K562 (cell line): ENCODE measurements around the gene SESN3. TPM values are rescaled to one million over a fixed set of nuclear protein-coding genes. Genes with fewer than 3 reads are reported as not detected.

Source experiments
- ATAC-seq: fragments of 200-7000 bp; cut with Tn5 transposase; 3 replicates; pipeline ENCODE4 v1.9.1; 2020; ENCODE audit warnings: moderate library complexity
- BruUV-seq: library from RNA; stranded (reverse); fragments of 400-500 nt; replicated peaks from 2 replicates; lab custom pipeline; 2021; lab: Mats Ljungman, UMichigan
- CTCF ChIA-PET: fragments of 300-600 bp; formaldehyde crosslinking; extraction: SDS; loops from one replicate; lab custom pipeline; 2021; ENCODE audit warnings: low intra/inter-chr PET ratio; lab: Yijun Ruan, JAX
- POLR2A ChIA-PET: fragments of 300-600, 350-650 bp; sonication (Branson Sonifier 250); formaldehyde crosslinking; extraction: SDS; loops from one replicate; lab custom pipeline; 2021; ENCODE audit warnings: antibody characterized with exemption, inconsistent platforms; lab: Yijun Ruan, JAX
- DNase-seq, 4 experiments: peaks; one replicate each; pipeline versions ENCODE4 v3.0.0 to v3.0.0-alpha.2; 2011 to 2018; ENCODE audit warnings: low spot score in 3 of 4, mixed read lengths in 3 of 4; ENCODE audit errors: extremely low read depth in 1 of 4
- FAIRE-seq: peaks from 2 replicates; lab custom pipeline; 2011; peaks lifted over from hg19 to GRCh38; lab: Jason Lieb, UNC
- H2AFZ ChIP-seq: 2 replicates; pipeline ENCODE4 v1.6.0; 2011; ENCODE audit warnings: low read depth, low read length, control low read depth, inconsistent platforms
- H3K27ac ChIP-seq: fragments of 200-600 bp; 3 replicates; pipeline ENCODE4 v1.8.0; 2011; ENCODE audit warnings: low read depth, mild to moderate bottlenecking, control low read depth, inconsistent platforms, low read length, moderate library complexity, mixed read lengths; ENCODE audit errors: extremely low read depth
- H3K27me3 ChIP-seq, 2 experiments: fragments of 300-600 bp in 1 of 2; 2 replicates in 1 of 2; 3 replicates in 1 of 2; pipeline versions ENCODE4 v1.6.0 to v1.8.0; 2011; ENCODE audit warnings: inconsistent platforms in 2 of 2, low read length in 2 of 2, mild to moderate bottlenecking in 1 of 2, mixed read lengths in 1 of 2, moderate library complexity in 1 of 2; ENCODE audit not compliant: control insufficient read depth in 2 of 2, insufficient read depth in 2 of 2
- H3K36me3 ChIP-seq: fragments of 300-600 bp; 3 replicates; pipeline ENCODE4 v1.8.0; 2011; ENCODE audit warnings: mild to moderate bottlenecking, low read length, inconsistent platforms; ENCODE audit not compliant: control insufficient read depth, insufficient read depth
- H3K4me1 ChIP-seq, 2 experiments: fragments of 200-600 bp in 1 of 2; replicated peaks in 1 of 2; 2 replicates in 1 of 2; 3 replicates in 1 of 2; pipeline versions ENCODE4 v1.5.1 to v1.8.0; 2011; ENCODE audit warnings: inconsistent platforms in 2 of 2, low read length in 2 of 2, mild to moderate bottlenecking in 1 of 2, mixed read lengths in 1 of 2, moderate library complexity in 1 of 2; ENCODE audit not compliant: control insufficient read depth in 2 of 2, insufficient read depth in 2 of 2
- H3K4me2 ChIP-seq: 2 replicates; pipeline ENCODE4 v1.6.1; 2011; ENCODE audit warnings: low read length, control low read depth, inconsistent platforms, mixed read lengths; ENCODE audit not compliant: insufficient read depth
- H3K4me3 ChIP-seq: fragments of 200-600 bp; sonication (generic), shearing (Covaris generic); 2 replicates; pipeline ENCODE4 v1.5.1; 2016; ENCODE audit warnings: control low read depth, inconsistent platforms
- H3K79me2 ChIP-seq: fragments of 200-600 bp; 3 replicates; pipeline ENCODE4 v1.8.0; 2011; ENCODE audit warnings: low read length, inconsistent platforms; ENCODE audit not compliant: control insufficient read depth, insufficient read depth
- H3K9ac ChIP-seq, 2 experiments: 2 replicates each; pipeline versions ENCODE4 v1.6.0 to v1.6.1; 2011; ENCODE audit warnings: low read depth in 2 of 2, low read length in 2 of 2, control low read depth in 1 of 2, inconsistent platforms in 1 of 2, mild to moderate bottlenecking in 1 of 2, mixed read lengths in 1 of 2; ENCODE audit not compliant: insufficient read depth in 1 of 2
- H3K9me1 ChIP-seq: one replicate; pipeline ENCODE4 v1.6.0; 2011; ENCODE audit warnings: inconsistent platforms, mild to moderate bottlenecking, low read length, moderate library complexity; ENCODE audit not compliant: control insufficient read depth, insufficient read depth
- H3K9me3 ChIP-seq: replicated peaks from 2 replicates; pipeline ENCODE4 v1.5.1; 2011; ENCODE audit warnings: low read depth, low read length, inconsistent platforms; ENCODE audit not compliant: control insufficient read depth, insufficient read depth
- H4K20me1 ChIP-seq: replicated peaks from 2 replicates; pipeline ENCODE4 v1.6.1; 2011; ENCODE audit warnings: low read length, inconsistent platforms, mixed read lengths; ENCODE audit not compliant: control insufficient read depth, insufficient read depth
- ARID1B ChIP-seq: fragments of 450-650 bp; IDR thresholded peaks from 2 replicates; pipeline ENCODE4 v1.6.1; 2016; ENCODE audit warnings: antibody characterized with exemption, mild to moderate bottlenecking, inconsistent platforms
- CCNT2 ChIP-seq: IDR thresholded peaks from 2 replicates; pipeline ENCODE4 v1.6.1; 2011; ENCODE audit warnings: borderline replicate concordance, low read depth, mild to moderate bottlenecking, moderate library complexity, mixed read lengths, low read length; ENCODE audit not compliant: insufficient read length; ENCODE audit errors: extremely low read depth
- DDX20 ChIP-seq: fragments of 450-650 bp; IDR thresholded peaks from 2 replicates; pipeline ENCODE4 v1.6.1; 2016; ENCODE audit warnings: missing genetic modification characterization, low read depth, mild to moderate bottlenecking, missing compliant biosample characterization, moderate library complexity
- EZH2 ChIP-seq: IDR thresholded peaks from 2 replicates; pipeline ENCODE4 v1.6.1; 2012; ENCODE audit warnings: low read depth, mild to moderate bottlenecking, inconsistent platforms, low read length, borderline replicate concordance
- KHSRP ChIP-seq: fragments of 450-650 bp; IDR thresholded peaks from 2 replicates; pipeline ENCODE4 v1.6.1; 2017
- PBX2 ChIP-seq, 2 experiments: IDR thresholded peaks in 1 of 2; conservative IDR thresholded peaks in 1 of 2; 2 replicates each; pipeline ENCODE4 v1.6.1; 2016; ENCODE audit warnings: low read depth in 2 of 2, mild to moderate bottlenecking in 1 of 2, missing compliant biosample characterization in 1 of 2, missing genetic modification characterization in 1 of 2, moderate library complexity in 1 of 2
- PHF21A ChIP-seq: fragments of 450-650 bp; IDR thresholded peaks from 2 replicates; pipeline ENCODE4 v1.6.1; 2017; ENCODE audit warnings: low read depth, borderline replicate concordance
- RNF2 ChIP-seq: sonication (generic); IDR thresholded peaks from 2 replicates; pipeline ENCODE4 v1.6.1; 2016
- SRSF9 ChIP-seq: fragments of 200-400 bp; formaldehyde crosslinking; IDR thresholded peaks from 2 replicates; pipeline ENCODE4 v1.6.1; 2017; ENCODE audit warnings: low read depth, low read length, borderline replicate concordance
- TCF7 ChIP-seq: sonication (generic); IDR thresholded peaks from 2 replicates; pipeline ENCODE4 v1.6.1; 2016; ENCODE audit warnings: antibody characterized with exemption, borderline replicate concordance
- ZNF324 ChIP-seq: fragments of 250-450 bp; sonication (Bioruptor Pico); IDR thresholded peaks from 2 replicates; pipeline ENCODE4 v1.4.0; 2020; ENCODE audit warnings: mild to moderate bottlenecking
- WGBS: fragments of 100-300 bp; shearing (Covaris generic); methylation state at CpG from one replicate; pipeline ENCODE4 v1.1.6; 2016; ENCODE audit warnings: low coverage, mixed read lengths; ENCODE audit not compliant: insufficient coverage; ENCODE audit errors: missing lambda C conversion rate; 5-methylcytosine and 5-hydroxymethylcytosine counted together
- in situ Hi-C: fragments of 300-500 bp; cut with MboI; formaldehyde crosslinking; loops from 4 replicates; pipeline ENCODE4 v1.15.0; 2018; ENCODE audit warnings: inconsistent platforms, mixed read lengths
- intact Hi-C: fragments of 100-400 bp; cut with micrococcal nuclease; formaldehyde crosslinking; loops from 2 replicates; pipeline ENCODE4 v1.14.2; 2022
- polyA plus RNA-seq, 8 experiments: library from polyadenylated mRNA; depleted of rRNA in 4 of 8; stranded (reverse) in 5 of 8; unstranded in 3 of 8; fragments of >200 nt; fragmentation: Nextera tagmentation in 2 of 8; fragmentation: Illumina TruSeq in 1 of 8; extraction: Ambion mirVana in 2 of 8; extraction: Trizol in 1 of 8; gene quantifications; 2 replicates each; pipeline versions ENCODE4 v1.2.1 to v1.2.3, GENCODE V29; 2011 to 2014; ENCODE audit warnings: inconsistent platforms in 1 of 8, missing spikeins in 1 of 8
- total RNA-seq, 7 experiments: library from RNA; depleted of rRNA in 6 of 7; stranded (reverse); fragments of >200 nt in 6 of 7; fragmentation: Illumina TruSeq in 2 of 7; extraction: Trizol in 2 of 7; gene quantifications; 2 replicates each; pipeline versions ENCODE4 v1.2.1 to v1.2.3, GENCODE V29; 2011 to 2021; ENCODE audit warnings: low replicate concordance in 1 of 7
- TF ChIP-seq, protein P1 (sequence below): fragments of 250-450 bp; sonication (Bioruptor Pico); IDR thresholded peaks from 2 replicates; pipeline ENCODE4 v1.8.0; 2022; ENCODE audit warnings: inconsistent platforms

The SESN3 gene
- total and polyA plus RNA-seq, 9 of the 15 experiments (the other 6 are each of a cell fraction or from before 2014, with no cell fraction given): 0.44 to 2.6 (median 1.5) TPM

DNA sequence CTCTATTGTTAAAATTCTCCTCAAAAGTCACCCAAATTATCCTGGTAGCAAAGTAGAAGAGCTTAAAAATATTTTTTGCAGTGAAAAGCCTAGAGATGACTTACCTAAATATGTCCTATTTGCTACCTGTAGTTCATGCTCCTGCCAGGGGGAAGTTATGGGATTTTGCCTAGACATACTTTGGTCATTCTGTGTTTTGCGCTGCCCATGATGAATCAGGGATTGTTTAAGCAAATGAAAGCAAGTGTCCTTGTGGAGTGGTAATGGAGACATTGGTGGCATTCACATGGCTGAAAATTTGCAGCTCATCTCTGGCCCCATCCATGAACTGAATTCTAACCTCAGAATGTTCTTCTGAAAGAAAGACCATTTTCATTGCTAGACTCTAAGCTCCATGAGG lies 14.6 kb upstream of the SESN3 start:
- Histone ChIP-seq H3K9me3 (no peaks in the 10 kb centered on the region), H3K27ac (no peak overlapping the region)
- no peak for TF ChIP-seq EZH2
- TF ChIP-seq CCNT2: no peak
- no peak for TF ChIP-seq TCF7
- TF ChIP-seq ZNF324 (CRISPR knock-in tag): no peak
- TF ChIP-seq, all 486 proteins: peak for 0
- H3K4me2 ChIP-seq: no peak overlapping the region
- H4K20me1 ChIP-seq: no peaks in the 10 kb centered on the region
- ChIA-PET POLR2A (interaction anchor here (0.8 to 1.3 kb wide), 2 partner anchors 10 to 14 kb away, joined by 4 to 5 read pairs; partner anchors contain the start of gene SESN3), CTCF (no interaction called here)
- H3K9me1 ChIP-seq: no peaks in the 10 kb centered on the region
- intact Hi-C loops (no loop called here), in situ Hi-C loops (no loop called here)
- H3K27me3 ChIP-seq: no peaks in the 10 kb centered on the region
- H3K4me3 ChIP-seq: no peak overlapping the region
- no TSS peak for BruUV-seq
- H2AFZ ChIP-seq: no peak overlapping the region
- no peaks in the 10 kb centered on the region; a peak in 3 of 5 replicates for H3K4me1 ChIP-seq
- 17% methylated on average over 1 of the region's 1 CpG for WGBS
- H3K36me3 ChIP-seq: no peaks in the 10 kb centered on the region
- FAIRE-seq (no peak), ATAC-seq (no peak), DNase-seq (no peak)
- H3K79me2 ChIP-seq: no peaks in the 10 kb centered on the region
- H3K9ac ChIP-seq: no peak overlapping the region

GRCh38 chr11:95245038-95245437 lies 14.0 kb upstream of the SESN3 start:
- BruUV-seq: no TSS peak
- H3K36me3 ChIP-seq: no peaks in the 10 kb centered on the region
- POLR2A ChIA-PET: interaction anchor here (0.8 to 1.9 kb wide), 3 partner anchors 10 to 16 kb away, joined by 4 to 5 read pairs (median 5); partner anchors contain the start of gene SESN3
- no peaks in the 10 kb centered on the region for H3K9me3 ChIP-seq
- in situ Hi-C loops: no loop called here
- no peak overlapping the region for H3K9ac ChIP-seq
- H3K27ac ChIP-seq: no peak overlapping the region
- no peaks in the 10 kb centered on the region for H3K27me3 ChIP-seq
- no peak overlapping the region for H2AFZ ChIP-seq
- no peak overlapping the region for H3K4me2 ChIP-seq
- no peaks in the 10 kb centered on the region for H3K79me2 ChIP-seq
- CTCF ChIA-PET: no interaction called here
- H3K4me3 ChIP-seq: no peak overlapping the region
- WGBS: 3% methylated on average over 3 of the region's 3 CpGs
- no peaks in the 10 kb centered on the region; a peak in 3 of 5 replicates for H3K4me1 ChIP-seq
- H4K20me1 ChIP-seq: no peaks in the 10 kb centered on the region
- intact Hi-C loops: no loop called here
- DNase-seq (no peak), FAIRE-seq (no peak), ATAC-seq (no peak)
- H3K9me1 ChIP-seq: no peaks in the 10 kb centered on the region
- TF ChIP-seq ARID1B: no peak
- no peak for TF ChIP-seq SRSF9
- no peak for TF ChIP-seq PHF21A
- TF ChIP-seq DDX20 (tag): no peak
- TF ChIP-seq, protein P1, sequence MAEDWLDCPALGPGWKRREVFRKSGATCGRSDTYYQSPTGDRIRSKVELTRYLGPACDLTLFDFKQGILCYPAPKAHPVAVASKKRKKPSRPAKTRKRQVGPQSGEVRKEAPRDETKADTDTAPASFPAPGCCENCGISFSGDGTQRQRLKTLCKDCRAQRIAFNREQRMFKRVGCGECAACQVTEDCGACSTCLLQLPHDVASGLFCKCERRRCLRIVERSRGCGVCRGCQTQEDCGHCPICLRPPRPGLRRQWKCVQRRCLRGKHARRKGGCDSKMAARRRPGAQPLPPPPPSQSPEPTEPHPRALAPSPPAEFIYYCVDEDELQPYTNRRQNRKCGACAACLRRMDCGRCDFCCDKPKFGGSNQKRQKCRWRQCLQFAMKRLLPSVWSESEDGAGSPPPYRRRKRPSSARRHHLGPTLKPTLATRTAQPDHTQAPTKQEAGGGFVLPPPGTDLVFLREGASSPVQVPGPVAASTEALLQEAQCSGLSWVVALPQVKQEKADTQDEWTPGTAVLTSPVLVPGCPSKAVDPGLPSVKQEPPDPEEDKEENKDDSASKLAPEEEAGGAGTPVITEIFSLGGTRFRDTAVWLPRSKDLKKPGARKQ (CRISPR knock-in tag): no peak
- TF ChIP-seq KHSRP: no peak
- no peak for TF ChIP-seq RNF2
- no peak for TF ChIP-seq PBX2 (CRISPR knock-in tag; IDR thresholded peaks at IDR 0.05; ENCODE audit: low read depth)
- no peak for TF ChIP-seq PBX2 (tag; conservative IDR thresholded peaks at IDR 0.05; ENCODE audit: low read depth)
